CD4-positive, alpha-beta T cell (primary cell): ENCODE data around the gene ERMAP. TPM values are rescaled to one million over a fixed set of nuclear protein-coding genes. Genes with fewer than 3 reads are reported as not detected.

ENCODE experiments used
- ATAC-seq: fragments of 200-7000 bp; cut with Tn5 transposase; one replicate; pipeline ENCODE4 v1.10.0; 2022; ENCODE audit warnings: mild to moderate bottlenecking; ENCODE audit not compliant: poor library complexity
- CTCF ChIA-PET: fragments of 350-600 bp; sonication (Branson Sonifier 250); formaldehyde crosslinking; loops from one replicate; lab custom pipeline; 2021; ENCODE audit warnings: antibody characterized with exemption, inconsistent platforms; lab: Charles Lee
- POLR2A ChIA-PET: fragments of 350-600 bp; sonication (Branson Sonifier 250); formaldehyde crosslinking; loops from one replicate; lab custom pipeline; 2021; ENCODE audit warnings: antibody characterized with exemption, inconsistent platforms; lab: Charles Lee
- DNase-seq, 14 experiments: peaks; one replicate each; pipeline ENCODE4 v3.0.0-alpha.2; 2013 to 2020; ENCODE audit warnings: mixed read lengths in 2 of 14
- H3K27ac ChIP-seq, 2 donors: one replicate each; pipeline versions ENCODE4 v1.5.1 to v1.7.0; 2013; ENCODE audit warnings: low read length in 2 of 2, low read depth in 1 of 2, mild to moderate bottlenecking in 1 of 2
- H3K27me3 ChIP-seq, 2 experiments: 1 replicate in 1 of 2; 2 replicates in 1 of 2; pipeline versions ENCODE4 v1.6.1 to v1.7.0; 2013; ENCODE audit warnings: low read length in 2 of 2, control low read depth in 1 of 2, mild to moderate bottlenecking in 1 of 2, moderate library complexity in 1 of 2; ENCODE audit not compliant: insufficient read depth in 2 of 2, control insufficient read depth in 1 of 2
- H3K36me3 ChIP-seq: one replicate; pipeline ENCODE4 v1.6.1; 2013; ENCODE audit warnings: low read length, control low read depth; ENCODE audit not compliant: insufficient read depth
- H3K4me1 ChIP-seq: one replicate; pipeline ENCODE4 v1.6.1; 2013; ENCODE audit warnings: low read length, control low read depth; ENCODE audit not compliant: insufficient read depth
- H3K4me3 ChIP-seq: one replicate; pipeline ENCODE4 v1.5.1; 2013; ENCODE audit warnings: mild to moderate bottlenecking, low read length, moderate library complexity
- H3K9me3 ChIP-seq, 2 experiments: 1 replicate in 1 of 2; 2 replicates in 1 of 2; pipeline versions ENCODE4 v1.6.1 to v1.7.0; 2013; ENCODE audit warnings: low read length in 2 of 2, mild to moderate bottlenecking in 2 of 2, control low read depth in 1 of 2, moderate library complexity in 1 of 2; ENCODE audit not compliant: control insufficient read depth in 1 of 2, insufficient read depth in 1 of 2
- H3K27ac Mint-ChIP-seq: one replicate; pipeline ENCODE4 v1.8.0; 2020; ENCODE audit warnings: mixed read lengths
- H3K27me3 Mint-ChIP-seq: one replicate; pipeline ENCODE4 v1.8.0; 2021; ENCODE audit warnings: mixed read lengths
- H3K36me3 Mint-ChIP-seq: one replicate; pipeline ENCODE4 v1.8.0; 2021; ENCODE audit warnings: low read depth, mixed read lengths
- H3K4me1 Mint-ChIP-seq: one replicate; pipeline ENCODE4 v1.8.0; 2021; ENCODE audit warnings: low read depth, mixed read lengths
- H3K4me3 Mint-ChIP-seq: one replicate; pipeline ENCODE4 v1.8.0; 2020; ENCODE audit warnings: mild to moderate bottlenecking, mixed read lengths
- H3K9me3 Mint-ChIP-seq: one replicate; pipeline ENCODE4 v1.8.0; 2020; ENCODE audit warnings: mixed read lengths
- intact Hi-C, 2 experiments: fragments of 100-400 bp; cut with DNase I in 1 of 2; cut with micrococcal nuclease in 1 of 2; formaldehyde crosslinking; loops; one replicate each; pipeline versions ENCODE4 v1.15.1 to v1.9.0; 2023 to 2025; cut with DNase I, micrococcal nuclease
- total RNA-seq, 174 experiments: library from RNA in 2 of 174; stranded (reverse) in 2 of 174; gene quantifications; one replicate each; pipeline ENCODE4 v1.2.3 and lab custom pipeline; 2021 to 2026
- TF ChIP-seq, protein P1 (sequence below): fragments of 200-600 bp; IDR thresholded peaks from one replicate; pipeline ENCODE4 v1.8.0; 2022; ENCODE audit warnings: antibody characterized with exemption, mild to moderate bottlenecking

ERMAP gene
- total RNA-seq, 2 experiments from 2014 or later: 4.4 to 5.0 TPM

DNA sequence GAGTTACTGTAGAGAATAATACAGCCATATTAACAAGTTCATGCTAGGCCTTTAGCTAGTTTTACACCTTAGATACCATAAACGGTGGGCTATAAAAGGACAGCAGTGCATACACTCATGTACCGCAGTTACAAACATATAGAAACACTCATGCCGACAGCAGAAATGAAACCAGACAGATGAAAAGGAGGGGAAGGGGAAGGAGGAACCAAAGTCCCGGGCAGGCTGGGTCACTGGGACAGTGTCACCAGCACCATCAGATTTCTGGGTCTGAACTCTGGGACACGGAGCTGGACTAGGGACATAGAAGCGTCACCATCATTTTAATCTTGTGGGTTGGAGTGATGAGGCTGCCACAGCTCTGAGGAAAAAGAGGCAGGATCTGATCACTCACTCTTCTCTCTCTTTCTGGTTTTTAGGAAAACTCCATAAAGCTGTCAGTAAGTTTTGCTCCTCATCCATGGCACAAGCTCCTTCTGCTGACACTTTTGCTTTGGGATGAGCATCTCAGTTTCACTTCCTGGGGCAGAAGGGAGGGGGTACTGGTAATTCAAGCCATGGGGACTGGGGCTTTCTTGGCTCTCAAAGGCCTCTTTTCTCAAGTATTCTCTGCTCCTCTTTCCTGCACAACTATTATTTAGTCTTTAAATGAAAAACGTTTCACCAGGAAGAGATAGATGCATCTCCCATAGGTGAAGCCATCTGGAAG is 21.7 kb downstream of the ERMAP start:
- no peaks in the 10 kb centered on the region for H3K9me3 ChIP-seq
- peaks cover 3% of the 10 kb centered on the region for H3K36me3 ChIP-seq
- ChIA-PET POLR2A (interaction anchor here (1.0 kb wide), 1 partner anchor 8 kb away, joined by 3 read pairs; the partner anchor contains the start of gene ZNF691), CTCF (no interaction called here)
- intact Hi-C loops: no loop called here
- no peaks in the 10 kb centered on the region for H3K36me3 Mint-ChIP-seq
- H3K9me3 Mint-ChIP-seq: no peaks in the 10 kb centered on the region
- no peak overlapping the region for H3K4me3 Mint-ChIP-seq
- DNase-seq (peak in 2 of 14 experiments; percentile 13 to 21), ATAC-seq (no peak)
- H3K27me3 ChIP-seq: no peaks in the 10 kb centered on the region
- H3K27ac Mint-ChIP-seq: no peak overlapping the region
- no peaks in the 10 kb centered on the region for H3K4me1 Mint-ChIP-seq
- no peak overlapping the region for H3K27ac ChIP-seq
- TF ChIP-seq, protein P1, sequence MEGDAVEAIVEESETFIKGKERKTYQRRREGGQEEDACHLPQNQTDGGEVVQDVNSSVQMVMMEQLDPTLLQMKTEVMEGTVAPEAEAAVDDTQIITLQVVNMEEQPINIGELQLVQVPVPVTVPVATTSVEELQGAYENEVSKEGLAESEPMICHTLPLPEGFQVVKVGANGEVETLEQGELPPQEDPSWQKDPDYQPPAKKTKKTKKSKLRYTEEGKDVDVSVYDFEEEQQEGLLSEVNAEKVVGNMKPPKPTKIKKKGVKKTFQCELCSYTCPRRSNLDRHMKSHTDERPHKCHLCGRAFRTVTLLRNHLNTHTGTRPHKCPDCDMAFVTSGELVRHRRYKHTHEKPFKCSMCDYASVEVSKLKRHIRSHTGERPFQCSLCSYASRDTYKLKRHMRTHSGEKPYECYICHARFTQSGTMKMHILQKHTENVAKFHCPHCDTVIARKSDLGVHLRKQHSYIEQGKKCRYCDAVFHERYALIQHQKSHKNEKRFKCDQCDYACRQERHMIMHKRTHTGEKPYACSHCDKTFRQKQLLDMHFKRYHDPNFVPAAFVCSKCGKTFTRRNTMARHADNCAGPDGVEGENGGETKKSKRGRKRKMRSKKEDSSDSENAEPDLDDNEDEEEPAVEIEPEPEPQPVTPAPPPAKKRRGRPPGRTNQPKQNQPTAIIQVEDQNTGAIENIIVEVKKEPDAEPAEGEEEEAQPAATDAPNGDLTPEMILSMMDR: no peak
- no peaks in the 10 kb centered on the region for H3K4me1 ChIP-seq
- no peaks in the 10 kb centered on the region for H3K27me3 Mint-ChIP-seq
- no peak overlapping the region for H3K4me3 ChIP-seq

GRCh38 chr1:42841010-42841409 is 24.1 kb downstream of the ERMAP start:
- H3K4me3 Mint-ChIP-seq: no peak overlapping the region
- intact Hi-C loops: loop anchor here in 1 of 2 experiments (10.0 kb wide), 2 partner anchors 376 to 514 kb away; partner anchors contain the start of genes CCDC30 and CDC20
- TF ChIP-seq, protein P1: no peak
- Histone ChIP-seq H3K27ac (no peak overlapping the region), H3K36me3 (no peaks in the 10 kb centered on the region), H3K4me3 (no peak overlapping the region), H3K4me1 (peaks cover 5% of the 10 kb centered on the region), H3K9me3 (no peaks in the 10 kb centered on the region), H3K27me3 (no peaks in the 10 kb centered on the region)
- no peaks in the 10 kb centered on the region for H3K27me3 Mint-ChIP-seq
- no peaks in the 10 kb centered on the region for H3K36me3 Mint-ChIP-seq
- H3K27ac Mint-ChIP-seq: no peak overlapping the region
- H3K9me3 Mint-ChIP-seq: no peaks in the 10 kb centered on the region
- ATAC-seq: no peak
- H3K4me1 Mint-ChIP-seq: peaks cover 4% of the 10 kb centered on the region
- DNase-seq: no peak
- ChIA-PET POLR2A (no interaction called here), CTCF (no interaction called here)

DNA sequence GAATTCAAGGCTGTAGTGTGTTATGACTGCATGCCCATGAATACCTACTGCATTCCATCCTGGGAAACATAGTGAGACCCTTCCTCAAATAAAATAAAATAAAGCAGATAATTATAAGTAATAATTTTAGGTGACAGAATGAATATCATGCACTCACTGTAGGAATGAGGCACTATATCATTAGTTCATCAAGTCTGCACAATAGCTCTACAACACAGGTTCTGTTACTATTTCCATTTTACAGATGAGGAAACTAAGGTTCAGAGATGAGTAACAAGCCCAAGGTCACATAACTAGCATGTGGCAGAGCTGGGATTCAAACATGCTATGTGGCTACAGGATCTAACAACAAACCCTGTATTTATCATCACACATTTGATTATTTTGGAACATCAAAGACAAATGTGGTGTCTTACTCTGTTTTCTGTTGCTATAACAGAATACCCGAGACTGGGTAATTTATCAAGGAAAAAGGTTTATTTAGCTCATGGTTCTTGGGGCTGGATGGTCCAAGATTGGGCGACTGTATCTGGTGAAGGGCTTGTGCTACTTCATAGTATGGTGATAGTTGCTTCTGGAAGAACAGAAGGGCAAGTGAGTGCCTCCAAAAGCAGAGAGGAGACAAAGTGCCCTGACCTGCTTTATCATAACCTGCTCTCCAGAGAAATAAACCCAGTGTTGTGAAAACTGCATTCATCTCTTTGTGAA is 24.7 kb downstream of the ERMAP start:
- TF ChIP-seq, protein P1: no peak
- intact Hi-C loops: loop anchor here in 1 of 2 experiments (10.0 kb wide), 2 partner anchors 377 to 513 kb away; partner anchors contain the start of genes CCDC30 and CDC20
- ChIA-PET CTCF (no interaction called here), POLR2A (no interaction called here)
- Mint-ChIP-seq H3K9me3 (no peaks in the 10 kb centered on the region), H3K4me3 (no peak overlapping the region), H3K27ac (no peak overlapping the region), H3K27me3 (no peaks in the 10 kb centered on the region), H3K36me3 (peaks cover 5% of the 10 kb centered on the region), H3K4me1 (peaks cover 10% of the 10 kb centered on the region)
- Histone ChIP-seq H3K4me3 (no peak overlapping the region), H3K27ac (no peak overlapping the region), H3K27me3 (no peaks in the 10 kb centered on the region), H3K9me3 (no peaks in the 10 kb centered on the region), H3K4me1 (peaks cover 7% of the 10 kb centered on the region), H3K36me3 (no peaks in the 10 kb centered on the region)
- DNase-seq: no peak
- no peak for ATAC-seq
